DMS153 (cell line): ENCODE measurements around the gene DENND1A.
"Not testable (repeated sequence)": the region's sequence is repeated elsewhere in the genome, so short reads cannot be mapped to it uniquely, and the experiment has no call there.

ENCODE experiments used
- DNase-seq: peaks from one replicate; lab custom pipeline; 2025; lab: John Stamatoyannopoulos, UW

The DENND1A gene

DNA sequence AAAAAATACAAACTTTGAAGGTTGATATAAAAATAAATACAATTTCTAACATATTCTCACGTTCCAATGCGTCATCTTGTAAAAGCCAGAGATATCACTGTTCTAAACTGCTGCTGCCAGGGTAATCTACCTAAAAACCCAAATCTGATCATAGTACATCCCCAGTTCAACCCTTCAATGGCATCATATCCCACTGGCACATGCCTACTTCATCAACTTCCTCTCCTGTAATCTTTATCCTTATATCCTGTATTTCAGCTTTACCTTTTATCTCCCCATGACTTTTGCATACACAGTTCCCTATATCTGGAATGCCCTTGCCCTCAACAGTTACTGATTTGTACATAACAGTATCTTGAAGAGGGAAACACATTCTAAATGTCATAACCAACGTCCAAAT, 7.5 kb downstream of the DENND1A start:
- no peak for DNase-seq

DNA sequence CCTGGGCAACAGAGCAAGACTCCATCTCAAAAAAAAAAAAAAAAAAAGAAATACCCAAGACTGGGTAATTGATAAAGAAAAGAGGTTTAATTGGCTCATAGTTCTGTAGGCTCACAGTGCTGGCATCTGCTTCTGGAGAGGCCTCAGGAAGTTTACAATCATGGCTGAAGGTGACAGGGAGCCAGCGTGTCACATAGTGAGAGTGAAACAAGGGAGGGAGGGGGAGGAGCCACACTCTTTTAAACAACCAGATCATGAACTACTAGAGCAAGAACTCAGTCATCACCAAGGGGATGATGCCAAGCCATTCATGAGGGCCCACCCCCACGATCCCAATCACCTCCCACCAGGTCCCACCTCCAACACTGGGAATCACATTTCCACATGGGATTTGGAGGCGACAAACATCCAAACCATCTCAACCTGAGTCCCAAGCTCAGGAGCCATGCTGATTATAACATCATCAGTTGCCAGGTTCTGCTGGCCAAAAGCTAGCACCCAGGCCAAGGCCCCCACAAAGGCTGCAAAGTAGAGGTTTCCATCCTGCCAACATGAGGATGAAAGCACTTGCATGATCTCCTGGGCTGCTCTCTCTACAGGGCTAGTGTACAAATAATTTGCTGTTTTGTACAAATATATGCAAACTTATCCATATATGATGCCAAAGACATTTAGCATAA, 15.3 kb downstream of the DENND1A start:
- no peak for DNase-seq

DNA sequence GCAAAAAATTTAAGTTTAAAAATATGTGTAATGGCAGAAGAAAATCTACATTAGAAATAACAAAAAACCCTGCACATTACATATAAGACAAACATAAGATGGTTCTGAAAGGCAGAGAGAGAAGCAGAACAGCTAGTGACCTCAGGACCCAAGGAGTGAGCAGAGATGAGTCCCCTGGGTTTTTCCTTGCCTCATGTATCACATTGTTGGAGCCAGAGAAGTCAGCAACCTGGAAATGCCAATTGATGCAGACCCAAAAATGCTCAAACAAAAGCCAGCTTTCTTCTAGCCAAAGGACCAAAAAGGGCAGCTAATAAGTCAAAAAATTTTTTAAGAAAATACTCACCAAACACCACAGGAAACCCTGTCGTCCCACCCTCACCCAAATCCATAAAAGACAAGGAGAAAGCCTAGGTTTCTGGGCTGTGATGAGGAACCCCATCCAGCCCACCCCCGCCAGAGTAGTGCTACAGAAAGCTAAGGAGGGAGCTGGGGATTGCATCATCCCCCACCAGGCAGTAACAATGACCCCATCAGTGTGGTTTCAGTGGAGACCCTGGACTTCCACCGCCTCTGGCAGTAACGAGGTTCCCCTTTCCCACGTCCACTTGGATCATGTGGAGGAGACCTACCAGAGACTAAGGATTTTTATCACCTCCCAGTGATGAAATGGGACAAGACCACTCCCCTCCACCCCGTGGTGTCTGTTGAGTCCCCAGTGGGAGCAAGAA, 17.6 kb downstream of the DENND1A start:
- no peak for DNase-seq

DNA sequence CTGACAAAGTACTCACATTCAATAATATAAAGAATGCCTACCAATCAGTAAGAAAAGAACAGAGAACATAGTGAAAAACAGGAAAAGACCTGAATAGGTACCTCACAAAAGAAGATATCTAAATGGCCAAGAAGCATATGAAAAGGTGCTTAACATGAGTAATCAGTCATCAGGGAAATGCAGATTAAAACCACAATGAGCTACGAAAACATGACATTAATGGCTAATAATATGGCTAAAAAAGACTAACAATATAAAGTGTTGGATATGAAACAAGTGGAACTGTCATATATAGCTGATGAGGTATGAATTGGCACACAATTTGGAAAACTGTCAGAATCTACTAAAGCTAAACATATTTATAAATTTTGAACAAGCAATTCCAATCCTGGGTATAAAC, 18.9 kb downstream of the DENND1A start:
- no peak for DNase-seq

DNA sequence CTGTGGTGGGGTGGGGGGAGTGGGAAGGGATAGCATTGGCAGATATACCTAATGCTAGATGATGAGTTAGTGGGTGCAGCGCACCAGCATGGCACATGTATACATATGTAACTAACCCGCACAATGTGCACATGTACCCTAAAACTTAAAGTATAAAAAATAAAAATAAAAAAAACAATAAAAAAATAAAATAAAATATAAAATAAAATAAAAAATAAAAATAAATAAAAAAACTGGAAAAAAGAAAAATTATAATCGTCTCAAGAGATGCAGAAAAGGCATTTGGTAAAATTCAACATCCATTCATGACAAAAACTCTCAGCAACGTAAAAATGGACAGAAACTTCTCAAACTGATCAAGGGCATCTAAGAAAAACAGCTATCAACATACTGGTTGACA, 20.7 kb downstream of the DENND1A start:
- DNase-seq = not testable (repeated sequence)

DNA sequence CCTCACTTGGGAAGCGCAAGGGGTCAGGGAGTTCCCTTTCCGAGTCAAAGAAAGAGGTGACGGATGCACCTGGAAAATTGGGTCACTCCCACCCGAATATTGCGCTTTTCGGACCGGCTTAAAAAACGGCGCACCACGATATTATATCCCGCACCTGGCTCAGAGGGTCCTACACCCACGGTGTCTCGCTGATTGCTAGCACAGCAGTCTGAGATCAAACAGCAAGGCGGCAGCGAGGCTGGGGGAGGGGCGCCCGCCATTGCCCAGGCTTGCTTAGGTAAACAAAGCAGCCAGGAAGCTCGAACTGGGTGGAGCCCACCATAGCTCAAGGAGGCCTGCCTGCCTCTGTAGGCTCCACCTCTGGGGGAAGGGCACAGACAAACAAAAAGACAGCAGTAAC, 26.4 kb downstream of the DENND1A start:
- not testable (repeated sequence) for DNase-seq

DNA sequence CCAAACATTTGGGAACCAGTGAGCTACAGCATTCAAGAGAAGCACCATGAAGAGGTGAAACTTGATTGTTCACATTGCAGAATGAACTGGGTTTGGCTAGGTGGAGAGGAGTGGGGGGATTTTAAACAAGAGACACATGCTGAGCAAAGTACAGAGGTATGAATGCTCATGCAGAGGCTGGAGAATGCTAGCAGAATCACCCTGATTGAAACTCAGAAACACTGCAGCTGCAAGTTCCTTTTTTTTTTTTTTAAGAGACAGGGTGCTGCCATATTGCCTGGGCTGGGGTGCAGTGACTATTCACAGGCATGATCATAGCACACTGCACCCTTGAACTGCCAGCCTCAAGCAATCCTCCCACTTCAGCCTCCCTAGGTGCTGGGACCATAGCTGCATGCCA, 35.1 kb downstream of the DENND1A start:
- no peak for DNase-seq

DNA sequence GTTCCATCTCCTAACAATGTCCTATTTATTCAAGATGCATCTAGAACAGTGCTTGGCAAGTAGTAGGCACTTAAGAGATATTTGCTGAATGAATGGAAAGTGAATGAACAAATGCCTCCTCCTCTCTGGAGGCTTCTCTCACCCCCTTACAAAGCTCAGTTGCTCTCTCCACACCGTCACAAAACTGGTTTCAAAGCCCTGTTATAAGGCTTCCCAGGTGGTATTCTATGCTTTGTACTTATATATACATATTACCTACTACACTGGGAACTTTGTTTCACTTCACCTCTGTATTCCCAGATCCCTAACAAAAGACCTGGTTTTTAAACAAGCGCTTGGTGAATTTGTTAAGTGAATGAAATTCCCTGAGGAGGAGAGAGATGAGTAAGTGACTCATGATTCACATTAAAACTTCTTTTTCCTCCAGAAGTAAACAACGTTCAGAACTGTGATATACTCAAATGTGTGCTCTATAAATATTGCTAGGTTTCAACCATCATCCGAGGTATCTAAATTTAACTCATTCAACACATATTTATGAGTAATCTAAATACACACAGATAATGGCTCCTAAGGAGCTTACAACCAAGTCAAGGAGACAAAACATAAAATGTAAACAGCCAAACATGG, 36.0 kb downstream of the DENND1A start:
- DNase-seq = peak; percentile 15

DNA sequence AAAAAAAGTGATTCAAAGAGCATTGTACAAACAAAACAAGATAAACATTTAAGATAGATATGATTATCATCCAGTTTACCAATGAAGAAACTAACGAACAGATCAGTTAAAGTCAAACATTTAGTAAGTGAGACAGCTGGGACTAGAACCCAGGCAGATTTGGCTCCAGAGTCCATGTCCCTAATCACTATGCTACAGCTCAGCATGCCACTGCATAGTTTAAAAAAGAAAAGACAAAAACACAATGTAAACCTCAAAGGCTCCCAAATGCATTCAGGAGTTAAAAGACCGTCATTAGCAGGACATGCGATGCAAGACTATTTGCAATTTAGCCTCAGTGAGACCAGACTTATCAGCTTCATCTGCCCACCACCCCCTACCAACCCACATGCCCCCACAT, 36.8 kb downstream of the DENND1A start:
- DNase-seq = no peak

DNA sequence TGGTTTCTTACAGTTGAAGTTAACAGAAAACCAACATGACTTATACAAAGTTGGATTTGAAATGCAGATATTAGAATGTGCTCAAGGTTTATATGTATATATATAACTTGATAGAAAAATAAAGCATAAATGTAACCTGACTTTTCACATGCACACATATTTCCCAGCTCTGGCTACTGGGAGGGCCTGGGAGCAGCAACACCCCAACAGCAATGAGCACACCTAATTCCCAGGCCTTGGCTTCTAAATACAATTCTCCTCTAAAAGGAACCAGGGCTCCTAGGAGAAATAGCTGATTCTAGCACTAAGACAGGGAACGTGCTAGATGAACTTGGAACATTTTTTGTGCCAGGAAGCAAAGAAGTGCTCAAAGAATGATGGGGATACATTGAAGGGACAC, 42.1 kb downstream of the DENND1A start:
- DNase-seq = no peak

DNA sequence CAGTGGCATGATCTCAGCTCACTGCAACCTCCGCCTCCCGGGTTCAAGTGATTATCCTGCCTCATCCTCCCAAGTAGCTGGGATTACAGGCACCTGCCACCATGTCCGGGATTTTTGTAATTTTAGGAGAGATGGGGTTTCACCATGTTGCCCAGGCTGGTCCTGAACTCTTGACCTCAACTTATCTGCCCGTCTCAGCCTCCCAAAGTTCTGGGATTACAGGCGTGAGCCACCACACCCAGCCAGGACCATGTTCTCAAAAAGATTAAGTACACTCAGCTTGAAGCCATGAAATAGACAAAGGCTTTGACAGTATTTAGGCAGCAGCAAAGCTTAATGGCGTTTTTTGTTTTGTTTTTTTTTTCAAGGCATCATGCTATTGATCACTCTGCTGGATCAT, 44.1 kb downstream of the DENND1A start:
- DNase-seq = not testable (repeated sequence)

DNA sequence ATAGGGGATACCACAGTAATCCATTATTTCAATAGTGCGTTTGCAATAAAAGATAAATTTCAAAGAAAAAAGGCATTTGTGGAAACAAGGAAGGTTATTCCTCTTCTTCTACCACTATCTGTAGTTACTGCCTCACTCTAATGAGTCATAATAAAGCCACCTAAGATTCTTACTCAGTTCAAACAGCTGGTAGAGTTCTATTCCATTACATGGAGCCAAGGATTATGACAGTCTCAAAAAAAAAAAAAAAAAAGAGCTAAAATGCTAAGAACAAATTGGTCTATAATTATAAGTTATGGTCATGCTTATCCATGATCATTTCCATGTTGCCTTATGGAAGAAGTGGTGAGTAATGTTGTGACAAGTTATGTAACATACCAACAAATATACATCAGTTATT, 46.3 kb downstream of the DENND1A start:
- DNase-seq = no peak

DNA sequence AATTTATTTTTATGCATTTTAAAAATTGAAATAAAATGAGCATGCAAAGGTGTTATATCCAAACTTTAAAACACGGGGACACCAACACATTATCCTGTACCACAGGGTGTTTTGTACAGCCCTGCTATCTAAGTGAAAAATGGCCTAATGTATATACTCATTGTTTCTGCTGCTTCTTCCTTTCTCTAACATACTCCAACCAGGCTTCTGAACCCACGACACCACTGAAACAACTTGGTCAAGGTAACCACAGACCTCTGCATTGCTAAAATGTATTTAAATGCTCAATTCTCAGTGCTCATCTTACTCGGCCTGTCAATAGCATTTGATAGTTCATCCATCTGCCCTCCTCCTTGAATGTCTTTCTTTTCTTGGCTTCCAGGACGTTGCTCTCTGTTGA, 48.3 kb downstream of the DENND1A start:
- no peak for DNase-seq

DNA sequence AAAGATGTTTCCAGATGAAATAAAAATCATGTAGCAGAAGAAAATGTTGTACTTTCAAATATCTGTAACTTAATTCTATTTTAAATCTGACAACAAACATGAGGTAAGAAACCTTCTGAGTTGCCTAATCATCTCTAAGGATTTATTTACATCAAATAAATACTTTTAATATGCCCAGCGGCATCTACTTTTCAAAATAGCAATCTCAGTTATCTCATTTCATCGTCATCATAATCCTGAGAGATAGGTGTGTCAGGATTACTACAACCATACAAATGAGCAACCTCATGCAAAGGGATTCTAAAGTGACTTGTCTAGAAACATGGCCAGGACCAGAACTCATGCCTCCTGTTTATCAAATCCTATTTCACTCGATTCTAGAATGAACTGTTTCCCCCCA, 49.5 kb downstream of the DENND1A start:
- DNase-seq = no peak

DNA sequence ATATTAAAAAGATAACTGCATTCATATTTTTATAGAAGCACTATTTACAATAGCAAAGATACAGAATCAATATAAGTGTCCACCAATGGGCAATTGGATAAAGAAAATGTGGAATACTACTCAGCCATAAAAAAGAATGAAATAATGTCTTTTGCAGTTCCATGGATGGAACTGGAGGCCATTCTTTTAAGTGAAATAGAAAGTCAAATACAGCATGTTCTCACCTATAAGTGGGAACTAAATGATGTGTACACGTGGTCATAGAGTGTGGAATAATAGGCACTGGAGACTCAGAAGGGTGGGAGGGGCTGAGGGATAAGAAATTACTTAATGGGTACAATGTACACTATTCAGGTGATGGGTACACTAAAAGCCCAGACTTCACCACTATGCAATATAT, 53.2 kb downstream of the DENND1A start:
- DNase-seq = no peak

DNA sequence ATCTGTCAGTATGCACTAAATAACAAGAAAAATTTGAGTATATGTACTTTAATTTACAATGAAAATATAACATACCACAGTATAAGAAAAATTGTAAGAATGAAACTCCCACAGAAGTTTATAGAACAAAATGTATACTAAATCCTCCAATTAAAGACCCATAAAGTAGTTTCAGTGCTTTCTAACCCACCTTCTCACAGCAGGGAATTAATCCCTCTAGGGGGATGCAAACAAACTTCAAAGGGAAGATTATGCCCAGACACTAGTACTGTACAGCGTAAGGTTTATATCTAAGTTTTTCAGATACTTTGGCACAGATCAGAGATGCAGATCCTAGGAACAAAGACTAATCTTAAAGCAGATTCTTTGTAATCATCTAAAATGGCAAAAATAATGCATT, 57.2 kb downstream of the DENND1A start:
- no peak for DNase-seq

DNA sequence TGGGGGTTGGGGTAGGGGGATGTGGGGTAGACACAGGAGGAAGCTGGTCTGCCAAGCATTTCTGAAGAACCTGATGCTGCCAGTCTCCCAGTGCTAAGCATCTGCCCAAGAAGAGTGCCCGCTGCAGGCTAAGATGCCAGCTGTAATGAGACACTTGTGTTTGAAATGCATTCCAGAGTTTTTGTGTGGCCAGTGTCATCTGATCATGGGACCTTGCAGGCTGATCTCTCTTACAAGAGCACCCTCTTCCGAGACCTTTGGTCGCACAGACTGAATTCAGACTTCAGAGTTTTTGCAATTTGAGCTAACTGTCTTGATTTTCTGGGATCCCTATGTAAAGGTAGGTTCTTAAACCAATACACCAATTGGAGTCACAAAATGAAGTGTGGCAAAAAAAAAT, 58.1 kb downstream of the DENND1A start:
- no peak for DNase-seq

DNA sequence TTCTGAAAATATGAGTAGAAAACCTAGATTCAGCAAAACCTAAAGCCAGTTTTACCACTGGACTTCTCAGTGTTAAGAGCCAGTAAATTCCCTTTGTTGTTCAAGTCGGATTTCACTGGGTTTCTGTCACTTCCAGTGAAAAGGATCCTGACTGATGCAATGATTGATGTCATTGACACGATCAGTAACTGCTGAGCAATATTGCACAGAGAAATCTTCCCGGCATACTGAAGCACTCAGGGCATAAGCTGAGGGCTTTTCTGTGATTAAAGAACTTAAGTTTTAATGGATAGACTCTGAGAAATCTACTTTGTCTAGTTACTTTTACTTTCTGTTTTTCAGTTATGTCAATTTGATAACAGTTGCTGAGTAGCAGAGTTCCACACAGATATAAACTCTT, 61.9 kb downstream of the DENND1A start:
- DNase-seq = no peak

DNA sequence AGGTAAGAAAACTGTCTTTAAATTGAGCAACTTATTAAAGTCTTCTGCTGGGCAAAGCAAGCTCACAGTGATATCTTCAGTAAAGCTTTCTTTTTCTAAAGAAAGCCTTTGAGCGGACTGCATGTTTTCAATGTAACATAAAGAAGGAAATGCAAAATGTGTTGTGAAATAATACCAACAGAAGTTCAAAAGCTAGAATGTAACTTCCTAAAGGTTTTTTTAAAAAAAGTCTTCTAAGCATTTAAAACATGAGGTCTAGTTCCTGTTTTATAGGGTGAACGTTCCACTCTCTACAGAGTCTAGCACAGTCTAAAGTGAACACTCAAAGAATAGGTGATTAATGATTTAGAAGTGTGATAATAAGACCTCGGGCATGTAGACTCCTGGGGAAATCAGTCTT, 62.9 kb downstream of the DENND1A start:
- DNase-seq = no peak

DNA sequence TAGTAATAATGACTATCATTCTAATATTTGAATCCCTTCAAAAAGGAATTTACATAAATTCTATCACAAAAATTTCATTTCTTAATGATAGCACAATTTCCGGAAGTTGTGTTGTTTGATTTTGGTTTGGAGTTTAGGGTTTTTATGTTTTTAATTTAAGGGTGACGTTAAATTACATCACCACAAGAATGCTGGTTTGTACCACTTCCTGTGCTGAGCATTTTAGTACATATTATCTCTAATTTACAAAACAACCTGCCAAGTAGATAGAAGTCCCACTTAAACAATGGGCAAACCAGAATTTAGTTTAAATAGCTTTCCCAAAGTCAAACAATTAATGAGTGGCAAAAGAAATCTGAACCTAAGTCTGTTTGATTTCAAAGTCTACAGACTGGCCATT, 63.4 kb downstream of the DENND1A start:
- no peak for DNase-seq

DNA sequence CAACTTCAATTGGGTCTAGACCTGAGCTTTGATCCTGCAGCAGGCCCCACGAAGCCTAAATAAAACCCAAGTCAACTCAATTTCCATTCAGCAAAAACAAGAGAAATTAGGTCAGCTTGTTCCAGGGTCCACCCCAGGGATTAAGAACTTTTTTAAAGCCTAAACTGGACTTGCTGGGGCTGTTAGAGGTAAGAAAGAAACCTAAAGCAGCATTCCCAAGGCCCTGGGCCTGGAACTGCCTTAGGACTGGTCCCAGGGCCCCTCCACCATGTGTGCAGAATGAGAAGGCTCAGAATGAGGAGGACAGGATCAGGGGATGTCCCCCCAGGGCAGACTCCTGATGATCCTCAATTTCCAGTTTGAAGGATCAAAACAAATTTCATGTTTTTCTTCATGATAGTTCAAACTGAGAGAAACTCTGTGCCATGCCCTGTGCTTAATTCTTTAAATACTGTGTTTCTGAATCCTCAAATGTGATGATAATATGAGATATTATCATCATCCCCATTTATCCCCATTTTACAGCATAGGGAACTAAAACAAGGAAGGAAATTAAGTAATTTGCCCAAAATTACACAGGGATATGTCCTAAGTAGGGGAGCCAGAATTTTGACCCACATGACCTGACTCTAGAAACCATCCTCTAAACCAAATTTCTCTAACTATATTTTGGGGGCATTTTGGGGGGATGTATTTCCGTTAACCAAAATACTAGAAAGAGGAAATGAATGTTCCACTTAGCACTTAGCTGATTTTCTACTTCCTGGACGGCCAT, 64.5 kb downstream of the DENND1A start:
- no peak for DNase-seq

DNA sequence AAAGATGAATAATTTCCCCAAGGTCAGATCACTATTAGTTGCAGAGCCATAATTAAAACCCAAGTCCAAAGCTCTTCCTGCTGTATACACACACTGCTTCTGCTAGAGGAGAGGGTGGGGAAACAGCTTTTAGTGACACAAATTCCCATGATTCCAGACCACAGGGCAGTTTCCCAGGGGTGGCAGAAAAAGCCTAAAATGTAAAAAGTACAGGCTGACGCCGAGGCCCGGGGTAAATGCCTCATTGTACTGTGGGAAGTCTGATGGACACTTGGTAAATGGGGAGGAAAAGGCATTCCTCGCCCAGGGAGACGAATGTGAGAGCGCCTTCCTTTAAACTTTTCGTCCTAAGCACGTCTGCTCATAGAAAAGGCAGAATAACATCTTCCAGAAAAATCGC, 65.7 kb downstream of the DENND1A start:
- no peak for DNase-seq
